ENCODE results near the gene ITM2C. TPM values are rescaled to one million over a fixed set of nuclear protein-coding genes. Genes with fewer than 3 reads are reported as not detected.
A peak's percentile ranks its signal among the peaks of the same experiment; 100 is the strongest.

The ITM2C gene, protein sequence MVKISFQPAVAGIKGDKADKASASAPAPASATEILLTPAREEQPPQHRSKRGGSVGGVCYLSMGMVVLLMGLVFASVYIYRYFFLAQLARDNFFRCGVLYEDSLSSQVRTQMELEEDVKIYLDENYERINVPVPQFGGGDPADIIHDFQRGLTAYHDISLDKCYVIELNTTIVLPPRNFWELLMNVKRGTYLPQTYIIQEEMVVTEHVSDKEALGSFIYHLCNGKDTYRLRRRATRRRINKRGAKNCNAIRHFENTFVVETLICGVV
- 1,000 to 10,000 TPM in 2 of 4 donors, 100 to 1,000 TPM in 2; 866 to 1,129 (median 963) TPM for polyA plus RNA-seq (ENCODE audit: insufficient read length in 4 of 4)

DNA sequence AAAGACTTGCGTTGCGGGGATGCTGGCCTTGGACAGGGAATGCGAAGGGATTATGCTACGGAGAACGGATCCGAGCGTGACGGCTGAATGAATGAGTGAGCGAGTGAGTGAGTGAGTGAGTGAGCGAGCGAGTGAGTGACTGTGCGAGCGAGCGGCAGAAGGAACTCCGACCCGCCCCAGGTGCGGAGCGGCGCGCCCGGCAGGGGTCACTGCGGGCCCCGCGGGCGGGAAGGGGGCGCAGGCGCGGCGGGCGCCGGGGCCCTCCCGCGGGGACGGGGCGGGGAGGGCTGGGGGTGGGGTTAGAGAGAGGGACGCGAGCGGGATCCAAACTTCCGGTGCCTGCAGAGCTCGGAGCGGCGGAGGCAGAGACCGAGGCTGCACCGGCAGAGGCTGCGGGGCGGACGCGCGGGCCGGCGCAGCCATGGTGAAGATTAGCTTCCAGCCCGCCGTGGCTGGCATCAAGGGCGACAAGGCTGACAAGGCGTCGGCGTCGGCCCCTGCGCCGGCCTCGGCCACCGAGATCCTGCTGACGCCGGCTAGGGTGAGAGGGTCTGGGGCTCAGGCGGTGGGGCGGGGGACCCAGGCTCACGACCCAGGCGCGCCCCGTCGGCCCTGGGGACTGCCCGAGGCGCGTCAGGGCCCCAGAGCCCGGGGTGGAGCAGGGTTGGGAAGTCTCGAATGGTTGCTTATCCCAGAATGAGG is at the start of gene ITM2C:
TSS of gene ITM2C (plus strand) at position 338 of the 702 bp plus-strand sequence. CDS start at position 422, 84 bp downstream.
- no peak for DNase-seq (ENCODE audit: low read depth in 4 of 4, low spot score in 3 of 4)

DNA sequence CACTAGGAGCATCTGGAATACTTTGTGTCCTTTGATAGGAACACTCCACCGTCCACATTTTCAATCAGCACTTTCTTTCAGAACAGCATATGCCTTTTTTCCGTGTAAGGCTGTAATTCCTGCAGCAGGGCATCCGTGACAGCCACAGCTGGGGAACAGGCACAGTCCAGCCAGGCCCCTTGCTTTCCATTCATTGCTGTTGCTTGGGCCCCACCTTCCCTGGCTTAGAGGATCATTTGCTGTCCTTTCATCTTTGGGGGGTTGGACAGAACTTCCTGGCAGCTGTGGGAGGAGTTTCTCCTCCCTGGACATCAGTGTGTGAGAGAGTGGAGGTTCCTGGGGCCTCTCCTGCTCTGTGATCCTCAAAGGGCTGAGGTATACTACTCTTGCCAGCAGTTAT is 49.7 kb upstream of the ITM2C start:
- no peak for DNase-seq (ENCODE audit: low read depth in 4 of 4, low spot score in 3 of 4)

DNA sequence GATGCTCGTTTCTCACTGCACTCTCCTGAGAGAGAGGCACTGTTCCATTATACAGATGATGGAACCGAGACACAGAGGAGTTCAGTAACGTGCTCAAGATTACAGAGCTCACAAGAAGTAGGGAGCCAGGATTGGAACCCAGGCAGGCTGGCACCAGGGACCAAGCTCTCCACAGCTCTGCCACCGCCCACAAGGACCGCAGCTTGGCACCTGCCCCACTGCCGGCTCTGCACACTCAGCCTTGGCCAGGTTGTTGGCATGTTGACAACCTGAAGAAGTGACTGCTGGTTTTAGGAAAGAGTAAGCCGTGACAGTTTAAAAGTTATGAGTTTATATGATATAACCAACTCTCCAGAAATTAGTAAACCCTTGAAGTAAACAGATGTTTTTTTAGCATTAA is 48.0 kb upstream of the ITM2C start:
- no peak for DNase-seq (ENCODE audit: low read depth in 4 of 4, low spot score in 3 of 4)

DNA sequence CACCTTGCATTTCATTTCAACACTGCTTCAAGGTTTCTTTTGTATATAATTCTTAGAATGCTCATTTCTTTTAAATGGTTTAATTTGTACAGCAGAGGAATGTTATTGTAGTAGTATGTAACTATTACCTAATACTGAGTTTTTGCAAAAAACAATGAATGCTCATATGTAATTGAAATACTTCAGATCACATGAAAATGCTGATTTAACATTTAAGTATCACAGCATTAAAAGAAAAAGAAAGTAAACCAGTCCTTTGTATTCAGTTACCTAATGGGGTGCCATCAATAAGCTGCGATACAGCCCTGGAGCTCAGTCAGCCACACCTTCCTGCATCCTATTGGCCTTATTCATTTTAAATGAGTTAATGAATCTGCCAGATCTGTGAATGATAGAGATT is 45.3 kb upstream of the ITM2C start:
- DNase-seq (ENCODE audit: low read depth in 4 of 4, low spot score in 3 of 4) = no peak

DNA sequence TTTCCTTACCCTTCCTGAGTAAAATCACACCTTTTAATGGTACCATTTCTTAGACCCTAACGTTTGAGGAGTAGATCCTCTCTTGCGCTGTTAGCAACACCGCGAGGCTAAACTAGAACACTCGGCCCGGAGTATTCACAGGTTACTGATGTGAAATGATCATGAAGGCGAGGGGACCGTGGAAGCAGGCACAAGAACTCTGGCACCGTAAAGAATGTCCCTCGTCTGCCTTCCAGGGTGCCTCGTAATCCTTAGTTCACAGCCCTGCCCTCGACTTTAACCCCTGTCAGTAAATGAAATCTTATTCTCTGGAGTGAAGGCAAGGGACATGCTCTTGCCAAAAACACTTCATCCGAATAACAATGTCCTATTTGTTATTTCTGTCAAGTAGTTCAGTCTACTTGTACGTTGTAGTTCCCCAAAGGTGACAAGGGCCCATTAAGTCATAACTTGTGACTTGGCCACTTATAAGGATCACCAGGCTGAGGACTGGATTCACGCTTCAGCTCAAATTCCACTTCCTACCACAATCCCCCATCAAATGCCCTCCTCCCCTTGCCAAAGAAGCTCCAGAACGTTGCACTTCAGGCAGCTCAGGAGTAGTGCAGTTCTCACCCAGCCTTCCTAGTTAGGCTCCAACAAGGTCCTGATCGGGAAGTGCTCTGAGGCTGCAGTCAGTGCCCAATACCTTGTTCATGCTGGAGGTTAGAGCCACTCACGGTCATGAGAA is 43.3 kb upstream of the ITM2C start:
- DNase-seq (ENCODE audit: low read depth in 4 of 4, low spot score in 3 of 4) = no peak

DNA sequence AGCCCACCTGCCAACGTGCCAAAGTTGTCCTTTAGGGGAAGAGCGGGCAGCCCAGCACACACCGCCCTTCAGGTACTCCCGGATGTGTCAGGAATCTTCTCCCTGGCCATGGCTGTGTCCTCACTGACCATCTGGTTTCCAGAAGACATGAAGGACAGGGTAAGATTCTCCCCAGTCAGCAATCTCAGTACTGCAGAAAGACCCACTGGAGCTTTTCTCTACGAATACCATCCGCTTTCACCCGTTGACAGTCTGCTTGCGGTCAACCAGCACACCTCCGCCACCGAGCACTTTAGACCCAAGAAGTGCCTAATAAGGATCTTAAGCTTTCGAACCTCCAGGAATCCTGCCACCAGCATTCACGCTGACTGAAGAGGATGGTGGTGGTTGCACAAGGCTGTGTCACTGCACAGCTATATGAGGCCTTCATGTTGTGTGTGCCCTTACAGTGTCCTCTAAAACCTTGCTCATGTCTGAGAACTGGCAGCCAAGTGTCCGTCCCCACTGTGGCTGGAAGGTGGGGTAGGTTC is 42.7 kb upstream of the ITM2C start:
- DNase-seq (ENCODE audit: low read depth in 4 of 4, low spot score in 3 of 4) = no peak

DNA sequence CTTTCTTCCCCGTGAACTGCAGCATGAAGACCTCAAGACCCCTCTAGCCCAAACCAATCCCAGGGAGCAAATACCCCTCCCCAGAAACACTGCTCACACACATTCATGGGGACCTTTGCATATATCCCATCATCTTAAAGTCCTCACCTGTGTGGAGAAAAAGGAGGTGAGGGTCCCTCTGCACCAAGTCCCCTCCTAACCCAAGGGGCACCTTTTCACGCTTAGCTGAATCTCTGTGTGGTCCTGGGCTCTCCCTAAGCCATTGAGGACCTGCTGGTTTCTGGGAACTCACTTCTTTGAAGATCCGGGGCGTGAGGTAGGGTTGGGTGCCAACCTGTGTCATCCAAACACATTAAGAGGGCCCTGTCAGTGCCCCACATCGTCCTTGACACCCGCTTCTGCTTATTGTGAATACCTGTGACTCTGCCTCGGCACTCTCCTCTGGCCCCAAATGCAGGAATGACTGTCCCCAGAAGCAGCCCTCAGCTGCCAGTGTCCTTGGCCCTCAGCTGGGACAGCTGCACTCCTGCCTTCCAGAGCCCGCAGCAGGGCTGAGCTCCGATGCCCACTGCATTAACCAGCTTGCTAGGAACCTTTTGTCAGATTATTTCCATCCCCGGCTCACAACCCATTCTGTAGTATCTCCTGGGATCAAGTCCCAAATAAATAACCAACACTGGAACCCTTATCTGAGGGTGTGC is 41.3 kb upstream of the ITM2C start:
- no peak for DNase-seq (ENCODE audit: low read depth in 4 of 4, low spot score in 3 of 4)

DNA sequence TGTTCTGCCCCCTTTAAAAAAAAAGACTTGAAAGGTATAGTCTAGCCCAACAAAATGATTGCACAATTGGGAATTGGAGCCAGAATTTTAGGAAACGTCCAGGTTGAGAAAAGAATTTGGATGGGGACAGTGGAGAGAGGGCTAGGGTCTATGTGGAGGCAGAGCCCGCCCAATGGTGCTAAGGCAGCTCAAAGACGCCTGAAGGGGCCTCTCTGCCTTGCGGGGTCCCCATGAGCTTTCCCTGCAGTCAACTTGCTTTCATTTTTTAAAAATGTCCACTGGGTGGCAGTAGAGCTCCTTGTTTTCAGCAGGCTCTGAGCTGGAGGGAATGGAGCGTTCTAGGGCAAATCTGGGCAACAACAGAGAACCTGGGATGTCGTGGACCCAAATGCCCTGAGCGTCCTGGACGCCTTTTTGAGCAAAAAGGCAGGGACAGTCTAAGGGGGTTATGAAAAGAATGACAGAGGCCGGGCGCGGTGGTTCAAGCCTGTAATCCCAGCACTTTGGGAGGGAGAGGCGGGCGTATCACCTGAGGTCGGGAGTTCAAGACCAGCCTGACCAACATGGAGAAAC is 40.2 kb upstream of the ITM2C start:
- peak; percentile 78 to 86 (median 81) for DNase-seq (ENCODE audit: low read depth in 4 of 4, low spot score in 3 of 4)

DNA sequence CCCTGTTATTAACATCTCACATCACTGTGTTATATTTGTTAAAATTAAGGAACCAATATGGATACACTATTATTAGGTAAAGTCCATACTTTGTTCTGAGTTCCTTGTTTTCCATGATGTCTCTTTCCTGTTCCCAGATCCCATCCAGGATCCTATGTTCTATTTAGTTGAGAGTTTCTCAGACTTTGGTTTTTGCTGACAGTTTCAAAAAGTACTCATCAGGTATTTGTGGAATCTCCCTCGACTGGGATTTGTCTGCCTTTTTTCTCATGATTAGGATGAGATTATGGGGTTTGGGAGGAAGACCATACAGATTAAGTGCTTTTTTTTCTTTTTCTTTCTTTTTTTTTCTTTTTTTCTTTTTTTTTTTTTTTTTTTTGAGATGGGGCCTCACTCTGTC is 39.4 kb upstream of the ITM2C start:
- DNase-seq (ENCODE audit: low read depth in 4 of 4, low spot score in 3 of 4) = no peak

DNA sequence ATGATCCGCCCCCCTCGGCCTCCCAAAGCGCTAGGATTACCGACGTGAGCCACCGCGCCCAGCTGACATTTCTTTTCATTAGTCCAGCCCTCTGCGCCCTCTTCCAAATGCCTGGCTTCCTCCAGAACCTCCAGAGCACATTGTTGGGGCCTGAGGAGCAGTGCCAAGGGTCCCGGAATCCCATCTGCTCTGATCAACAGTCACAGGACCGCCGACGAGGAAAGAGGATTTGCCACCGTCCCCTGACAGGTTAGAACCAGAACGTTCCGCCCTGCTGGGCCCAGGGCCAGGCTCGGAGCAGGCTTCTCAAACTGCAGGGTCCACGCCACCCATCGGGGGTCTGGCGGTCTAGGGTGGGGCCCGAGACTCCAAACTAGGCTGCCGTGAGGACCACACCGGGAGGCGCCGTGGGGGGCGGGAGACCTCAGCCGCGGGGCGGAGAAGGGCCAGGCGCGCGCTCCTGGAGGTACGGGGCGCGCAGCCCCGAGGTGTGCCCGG is 36.9 kb upstream of the ITM2C start:
- DNase-seq (ENCODE audit: low read depth in 4 of 4, low spot score in 3 of 4) = no peak

DNA sequence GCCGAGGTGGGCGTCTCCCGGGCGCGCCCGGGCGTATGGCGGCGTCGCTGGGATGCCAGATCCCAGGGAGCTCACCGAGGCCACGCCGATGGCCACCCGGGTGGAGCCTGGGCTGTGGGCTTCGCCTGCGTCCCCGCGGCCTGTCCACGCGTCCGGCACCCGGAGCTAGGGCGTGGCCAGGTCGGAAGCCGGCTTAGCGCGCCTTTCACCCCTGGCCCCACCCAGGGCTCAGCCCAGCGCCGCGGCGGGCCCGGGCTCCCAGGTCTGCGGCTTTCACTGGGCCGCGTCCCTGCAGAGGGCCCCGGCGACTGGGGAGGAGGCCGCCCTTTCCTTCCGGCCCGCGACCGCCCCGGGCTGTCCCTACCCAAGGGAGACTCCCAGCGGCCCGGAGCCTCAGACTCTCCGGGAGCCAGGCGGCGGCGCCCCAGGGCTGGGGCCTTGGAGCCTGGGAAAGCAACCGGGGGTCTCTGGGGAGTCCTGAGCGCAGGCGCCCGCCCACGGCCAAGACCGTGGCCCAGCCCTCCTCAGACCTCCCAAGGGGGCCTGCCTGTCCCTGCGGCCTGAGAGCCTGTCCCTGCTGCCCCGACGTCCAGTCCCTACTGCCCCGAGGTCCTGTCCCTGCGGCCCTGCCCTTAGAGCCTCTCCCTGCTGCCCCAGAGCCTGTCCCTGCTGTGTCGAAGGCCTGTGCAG is 36.3 kb upstream of the ITM2C start:
- no peak for DNase-seq (ENCODE audit: low read depth in 4 of 4, low spot score in 3 of 4)

DNA sequence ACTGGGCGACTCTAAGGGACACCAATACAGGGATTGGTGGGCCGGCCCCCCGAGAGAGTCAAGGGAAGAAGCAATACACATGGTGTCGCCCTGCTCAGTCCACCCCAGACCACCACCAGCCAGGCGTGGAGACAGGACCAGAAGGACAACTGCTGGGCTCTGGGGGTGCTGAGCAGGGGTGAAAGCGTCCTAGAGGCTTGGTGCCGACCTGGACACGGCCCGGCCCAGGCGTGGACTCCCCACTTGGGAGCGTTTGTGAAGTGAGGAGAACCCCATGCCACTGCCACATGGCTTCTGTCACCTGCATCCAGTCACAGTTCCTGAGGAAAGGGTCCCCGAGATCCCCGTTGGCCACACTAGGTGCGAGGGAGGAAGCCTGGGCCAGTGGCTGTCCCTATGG is 35.4 kb upstream of the ITM2C start:
- DNase-seq (ENCODE audit: low read depth in 4 of 4, low spot score in 3 of 4) = no peak

DNA sequence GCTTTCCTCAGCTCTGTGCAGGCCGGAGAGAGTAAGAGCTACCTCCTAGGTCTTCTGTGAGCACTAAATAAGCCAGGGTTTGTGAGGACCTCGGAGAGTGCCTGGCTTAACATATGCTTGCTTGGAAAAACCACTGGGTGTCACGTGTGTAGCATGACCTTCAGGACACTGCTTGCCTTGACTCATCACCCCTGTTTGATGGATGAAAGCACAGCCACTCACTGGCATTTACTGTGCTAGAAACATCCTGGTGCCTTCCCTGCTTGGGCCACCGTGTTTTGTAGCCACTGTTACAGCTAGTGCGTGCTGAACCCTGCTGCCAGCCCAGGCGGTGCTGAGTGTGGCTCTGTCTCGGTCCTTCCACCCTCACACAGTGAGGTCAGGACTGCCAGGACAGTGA is 34.8 kb upstream of the ITM2C start:
- no peak for DNase-seq (ENCODE audit: low read depth in 4 of 4, low spot score in 3 of 4)

DNA sequence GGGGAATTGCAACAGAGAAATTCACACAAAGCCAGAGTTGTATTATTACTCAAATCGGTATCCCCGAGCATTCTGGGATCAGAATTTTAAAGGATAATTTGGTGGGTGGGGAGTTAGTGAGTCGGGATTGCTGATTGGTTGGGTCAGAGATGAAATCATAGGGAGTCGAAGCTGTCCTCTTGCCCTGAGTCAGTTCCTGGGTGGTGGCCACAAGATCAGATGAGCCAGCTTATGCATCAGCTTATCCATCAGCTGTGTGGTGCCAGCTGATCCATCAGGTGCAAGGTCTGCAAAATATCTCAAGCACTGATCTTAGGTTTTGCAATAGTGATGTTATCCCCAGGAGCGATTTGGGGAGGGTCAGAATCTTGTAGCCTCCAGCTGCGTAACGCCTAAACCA is 34.3 kb upstream of the ITM2C start:
- no peak for DNase-seq (ENCODE audit: low read depth in 4 of 4, low spot score in 3 of 4)

DNA sequence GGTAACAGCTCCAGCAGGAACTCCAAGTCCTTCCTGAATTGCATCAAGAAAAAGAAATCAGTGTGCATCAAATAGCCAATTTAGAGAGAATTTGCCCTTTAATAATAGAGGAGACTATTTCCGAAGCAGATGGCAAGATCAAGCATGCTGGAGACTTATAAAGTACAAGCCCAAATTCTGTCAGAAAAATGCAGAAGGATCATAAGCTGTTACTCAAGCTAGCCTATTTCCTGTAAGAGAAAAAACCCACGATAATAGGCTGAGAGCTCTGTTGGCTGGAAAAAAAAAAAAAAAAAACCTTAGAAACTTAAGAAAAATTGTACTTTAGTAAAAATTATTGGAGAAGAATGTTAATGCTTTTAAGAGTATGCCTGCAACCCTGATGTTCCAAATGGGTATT is 24.4 kb upstream of the ITM2C start:
- DNase-seq (ENCODE audit: low read depth in 4 of 4, low spot score in 3 of 4) = no peak

DNA sequence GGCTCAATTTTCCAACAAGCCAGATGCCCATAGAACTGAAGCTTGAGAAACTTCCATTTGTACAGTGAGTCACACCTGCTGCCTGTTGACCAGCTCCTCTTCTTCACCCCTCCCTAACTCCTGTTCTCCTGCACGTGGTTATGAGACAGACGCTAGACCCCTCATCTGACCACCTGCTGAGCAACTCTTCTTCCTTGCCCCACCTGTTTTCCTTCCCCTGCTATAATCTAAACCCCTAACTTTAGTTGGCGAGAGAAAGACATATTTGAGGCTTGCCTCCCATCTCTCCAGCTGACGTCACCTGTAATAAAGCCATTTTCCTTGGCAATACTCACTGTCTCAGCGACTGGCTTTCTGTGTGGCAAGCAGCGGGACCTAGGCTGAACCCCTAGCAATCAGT is 22.3 kb upstream of the ITM2C start:
- no peak for DNase-seq (ENCODE audit: low read depth in 4 of 4, low spot score in 3 of 4)

DNA sequence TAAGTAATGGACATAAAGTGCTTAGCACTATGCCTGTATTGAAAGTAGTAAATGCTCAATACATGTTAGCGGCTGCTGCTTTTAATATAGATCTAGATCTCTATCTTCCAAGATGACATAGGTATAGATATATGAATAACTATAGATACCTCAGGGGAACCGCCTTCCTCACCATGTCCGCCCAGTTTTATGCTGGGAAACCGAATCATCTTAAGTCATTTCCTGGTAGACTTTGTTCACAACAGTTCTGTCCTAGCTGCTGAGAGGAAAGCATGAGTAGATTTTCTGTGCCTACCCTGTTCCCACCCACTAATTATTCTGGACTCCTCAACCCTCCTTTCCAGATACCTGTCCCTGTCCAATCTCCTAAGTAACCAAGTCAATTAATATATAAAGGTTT is 21.6 kb upstream of the ITM2C start:
- no peak for DNase-seq (ENCODE audit: low read depth in 4 of 4, low spot score in 3 of 4)

DNA sequence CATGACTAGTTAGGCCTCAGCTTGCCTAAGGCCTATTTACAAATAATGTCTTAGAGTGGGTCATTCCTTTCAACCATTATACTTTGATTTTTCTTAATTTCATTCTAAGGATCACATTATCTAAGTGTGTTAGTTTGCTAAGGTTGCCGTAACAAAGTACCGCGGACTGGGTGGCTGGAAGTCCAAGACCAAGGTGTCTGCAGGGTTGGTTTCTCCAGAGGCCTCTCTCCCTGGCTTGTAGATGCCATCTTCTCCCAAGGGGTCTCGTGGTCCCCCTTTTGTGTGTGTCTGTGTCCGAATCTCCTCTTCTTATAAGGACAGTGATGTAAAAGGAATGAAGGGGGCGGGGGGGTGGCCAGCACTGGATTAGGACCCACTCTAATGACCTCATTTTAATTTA is 18.4 kb upstream of the ITM2C start:
- DNase-seq (ENCODE audit: low read depth in 4 of 4, low spot score in 3 of 4) = no peak

DNA sequence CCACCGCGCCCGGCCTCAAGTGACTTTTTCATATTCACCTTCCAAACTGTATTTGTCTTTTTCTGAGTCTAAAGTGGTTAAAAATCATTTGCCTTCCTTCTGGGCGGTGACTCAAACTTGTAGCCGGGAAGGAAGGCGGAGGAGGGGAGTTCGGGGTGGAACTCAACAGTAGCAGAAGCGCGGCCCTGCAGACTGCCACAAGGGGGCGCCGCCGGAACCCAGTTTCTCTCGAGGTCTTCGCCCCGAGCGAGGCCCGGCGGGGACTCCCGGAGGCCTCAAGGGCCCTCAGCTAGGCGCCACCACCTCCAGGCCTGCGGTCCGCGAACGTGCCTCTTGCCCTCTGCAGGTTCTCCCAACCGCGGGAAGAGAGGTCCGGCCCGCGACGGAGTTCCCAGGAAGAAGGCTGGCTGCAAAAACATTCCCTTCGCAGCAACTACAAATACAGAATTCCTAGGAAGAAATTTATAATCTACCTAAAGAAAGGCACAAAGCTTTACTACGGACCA is 16.8 kb upstream of the ITM2C start:
- DNase-seq (ENCODE audit: low read depth in 4 of 4, low spot score in 3 of 4) = peak in 2 of 4 donors; percentile 68 to 75

All from right renal pelvis (tissue), 4 donors.